IgD-negative memory B cell (primary cell): Measurements from ENCODE around the gene RAD51B. TPM values are rescaled to one million over a fixed set of nuclear protein-coding genes. Genes with fewer than 3 reads are reported as not detected.

ENCODE experiments used
- H3K27ac Mint-ChIP-seq, 3 donors: one replicate each; pipeline ENCODE4 v1.8.0; 2020 to 2022; ENCODE audit warnings: mild to moderate bottlenecking in 3 of 3, mixed read lengths in 3 of 3, moderate library complexity in 1 of 3
- H3K27me3 Mint-ChIP-seq: one replicate; pipeline ENCODE4 v1.8.0; 2021; ENCODE audit warnings: mixed read lengths
- H3K36me3 Mint-ChIP-seq: one replicate; pipeline ENCODE4 v1.8.0; 2020; ENCODE audit warnings: mild to moderate bottlenecking, mixed read lengths
- H3K4me1 Mint-ChIP-seq, 3 donors: one replicate each; pipeline ENCODE4 v1.8.0; 2020 to 2022; ENCODE audit warnings: mixed read lengths in 3 of 3, mild to moderate bottlenecking in 1 of 3
- H3K4me3 Mint-ChIP-seq, 4 donors: one replicate each; pipeline ENCODE4 v1.8.0; 2020 to 2022; ENCODE audit warnings: mild to moderate bottlenecking in 4 of 4, mixed read lengths in 4 of 4, moderate library complexity in 3 of 4
- H3K9me3 Mint-ChIP-seq, 3 donors: one replicate each; pipeline ENCODE4 v1.8.0; 2020 to 2021; ENCODE audit warnings: mixed read lengths in 3 of 3, mild to moderate bottlenecking in 1 of 3
- polyA plus RNA-seq: library from polyadenylated mRNA; unstranded; fragments of 300-500 nt; fragmentation: Illumina TruSeq; gene quantifications from one replicate; pipeline ENCODE4 v1.2.3, GENCODE V29; 2021

Gene RAD51B
- polyA plus RNA-seq, 1 donor from 2014 or later: 24.9 TPM

DNA sequence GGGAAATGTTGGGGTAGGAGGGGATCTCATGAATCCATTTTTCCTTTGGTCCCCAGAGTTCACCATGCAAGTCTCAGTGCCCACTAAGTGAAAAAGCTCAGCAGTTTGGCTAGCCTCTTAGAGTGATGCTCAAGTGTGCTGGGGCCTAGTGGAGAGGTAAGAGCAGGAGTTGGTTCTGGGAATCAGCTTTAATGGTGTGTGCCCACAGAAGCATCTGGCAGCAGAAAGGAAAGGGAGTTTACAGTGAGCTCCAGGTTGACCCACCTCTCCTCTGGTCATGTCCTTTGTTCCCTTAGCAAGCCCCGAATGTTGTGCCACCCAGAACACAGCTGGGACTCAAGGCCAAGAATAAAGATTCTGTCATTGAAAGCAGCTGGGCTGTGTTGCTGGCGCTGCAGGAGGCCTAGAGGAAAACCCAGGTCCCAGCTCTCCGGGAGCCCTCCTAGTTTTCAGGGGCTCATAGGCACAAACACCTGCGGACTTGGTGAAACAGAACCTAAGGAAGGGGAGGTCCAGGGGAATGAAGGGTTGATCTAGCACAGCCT is 652.5 kb downstream of the RAD51B start:
- H3K4me3 Mint-ChIP-seq: peak overlapping the region in 2 of 4 donors; percentile 74 to 86
- H3K27me3 Mint-ChIP-seq: no peaks in the 10 kb centered on the region
- no peaks in the 10 kb centered on the region for H3K9me3 Mint-ChIP-seq
- peaks cover 10% of the 10 kb centered on the region for H3K36me3 Mint-ChIP-seq
- H3K27ac Mint-ChIP-seq: peak overlapping the region; percentile 89 to 97 (median 97)
- peaks cover 43 to 67% (median 62%) of the 10 kb centered on the region in 3 donors for H3K4me1 Mint-ChIP-seq

DNA sequence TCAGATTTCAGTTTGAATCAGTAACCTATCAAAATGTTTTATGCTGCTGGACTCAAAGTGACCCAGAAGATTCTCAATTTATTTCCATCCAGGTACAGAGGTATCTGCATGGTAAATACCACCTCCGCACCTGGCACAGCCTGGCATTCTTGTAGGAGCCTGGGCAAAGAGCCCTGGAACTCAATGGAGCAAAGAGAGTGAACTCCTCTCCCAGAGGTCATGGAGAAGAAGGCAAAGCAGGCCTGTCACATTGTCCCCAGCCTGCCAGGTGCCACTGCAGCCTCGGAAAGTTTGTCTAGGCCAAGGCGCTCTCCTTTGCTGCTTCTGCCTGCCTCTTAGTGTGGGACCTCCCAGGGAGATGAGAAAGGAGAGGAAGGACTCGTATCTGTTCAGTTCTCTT is 653.5 kb downstream of the RAD51B start:
- Mint-ChIP-seq H3K27ac (peak overlapping the region in 1 of 3 donors; percentile 97), H3K9me3 (no peaks in the 10 kb centered on the region), H3K27me3 (no peaks in the 10 kb centered on the region), H3K36me3 (peaks cover 10% of the 10 kb centered on the region), H3K4me1 (peaks cover 45 to 75% (median 72%) of the 10 kb centered on the region in 3 donors), H3K4me3 (peak overlapping the region in 3 of 4 donors; percentile 30 to 63 (median 55))

- peak overlapping the region in 2 of 3 donors; percentile 52 to 87 for H3K27ac Mint-ChIP-seq
- no peaks in the 10 kb centered on the region for H3K27me3 Mint-ChIP-seq
- no peaks in the 10 kb centered on the region for H3K9me3 Mint-ChIP-seq
- H3K36me3 Mint-ChIP-seq: peaks cover 8% of the 10 kb centered on the region
- no peak overlapping the region for H3K4me3 Mint-ChIP-seq
- peaks cover 45 to 75% (median 74%) of the 10 kb centered on the region in 3 donors for H3K4me1 Mint-ChIP-seq
These were observed 654.2 kb downstream of the RAD51B start for GRCh38 chr14:68473794-68474193.

GRCh38 chr14:68474741-68475140 is 655.2 kb downstream of the RAD51B start:
- peaks cover 8% of the 10 kb centered on the region for H3K36me3 Mint-ChIP-seq
- no peaks in the 10 kb centered on the region for H3K27me3 Mint-ChIP-seq
- no peak overlapping the region for H3K4me3 Mint-ChIP-seq
- peak overlapping the region in 1 of 3 donors; percentile 87 for H3K27ac Mint-ChIP-seq
- H3K9me3 Mint-ChIP-seq: no peaks in the 10 kb centered on the region
- peaks cover 46 to 73% (median 68%) of the 10 kb centered on the region in 3 donors for H3K4me1 Mint-ChIP-seq

DNA sequence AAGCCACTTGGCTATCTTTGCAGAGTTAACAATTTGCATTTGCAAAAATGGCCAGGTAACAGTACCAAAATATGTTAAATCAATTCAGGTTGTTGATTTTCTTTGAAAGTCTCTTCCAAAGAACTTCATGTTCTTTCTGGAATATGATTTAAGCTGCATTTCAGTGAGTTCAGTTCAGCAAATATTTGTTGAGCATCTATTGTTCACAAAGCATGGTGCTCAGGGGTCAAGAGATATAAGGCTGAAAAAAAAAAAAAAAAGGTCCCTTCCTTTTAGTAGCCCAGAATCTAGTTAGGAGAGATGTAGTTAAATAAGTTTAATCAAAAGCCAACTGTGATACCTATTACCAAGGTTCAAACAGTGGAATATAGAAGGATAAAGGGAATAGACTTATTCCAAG is 656.2 kb downstream of the RAD51B start:
- Mint-ChIP-seq H3K27ac (peak overlapping the region in 2 of 3 donors; percentile 87 to 98), H3K4me3 (peak overlapping the region in 3 of 4 donors; percentile 25 to 75 (median 42)), H3K4me1 (peaks cover 44 to 66% (median 57%) of the 10 kb centered on the region in 3 donors), H3K9me3 (no peaks in the 10 kb centered on the region), H3K36me3 (peaks cover 8% of the 10 kb centered on the region), H3K27me3 (no peaks in the 10 kb centered on the region)

DNA sequence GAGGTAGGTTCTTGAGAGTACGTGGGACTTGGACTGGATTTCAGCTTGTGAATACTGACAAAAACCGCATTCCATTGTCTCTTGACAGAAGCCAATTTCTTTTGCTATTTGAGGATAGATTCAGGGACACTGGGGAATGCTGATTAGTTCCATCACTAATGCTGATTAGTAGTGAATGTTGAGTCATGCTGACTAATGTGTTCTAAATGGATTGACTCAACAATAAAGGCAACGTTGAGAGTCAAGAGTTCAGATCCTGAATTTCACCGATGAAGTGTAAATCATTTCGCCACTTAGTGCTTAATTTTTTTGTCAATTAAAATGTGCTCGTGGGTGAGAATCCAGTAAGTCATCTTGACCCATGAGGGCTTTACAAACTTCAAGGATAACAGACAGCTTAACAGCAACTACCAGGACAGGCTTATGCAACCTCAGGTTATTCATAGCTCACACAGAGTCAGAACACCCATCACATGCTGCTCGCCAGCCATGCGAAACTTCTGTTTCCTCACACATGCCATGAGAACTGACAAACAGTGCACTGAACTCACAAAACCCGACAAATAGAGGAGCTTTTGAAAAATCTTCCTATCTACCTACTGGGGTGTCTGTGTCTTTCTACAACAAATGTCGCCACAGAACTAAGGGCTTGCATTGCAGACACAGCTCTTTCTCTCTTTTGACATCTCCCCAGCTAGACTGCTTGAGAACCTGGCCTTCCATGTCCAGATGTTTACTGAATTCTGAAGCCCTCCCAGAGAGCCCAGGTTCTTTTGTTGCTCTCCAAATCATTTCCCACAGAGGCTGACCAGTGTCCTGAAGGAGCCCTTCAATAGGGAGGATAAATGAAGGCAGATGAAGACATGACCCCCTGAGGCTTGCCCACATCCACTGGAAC is 656.9 kb downstream of the RAD51B start:
- no peaks in the 10 kb centered on the region for H3K27me3 Mint-ChIP-seq
- H3K27ac Mint-ChIP-seq: peak overlapping the region; percentile 87 to 98 (median 93)
- H3K4me1 Mint-ChIP-seq: peaks cover 37 to 60% (median 51%) of the 10 kb centered on the region in 3 donors
- H3K4me3 Mint-ChIP-seq: peak overlapping the region; percentile 25 to 75 (median 40)
- H3K9me3 Mint-ChIP-seq: no peaks in the 10 kb centered on the region
- peaks cover 10% of the 10 kb centered on the region for H3K36me3 Mint-ChIP-seq

- Mint-ChIP-seq H3K36me3 (peaks cover 12% of the 10 kb centered on the region), H3K27ac (peak overlapping the region; percentile 87 to 98 (median 93)), H3K4me3 (peak overlapping the region in 3 of 4 donors; percentile 42 to 75 (median 61)), H3K9me3 (no peaks in the 10 kb centered on the region), H3K27me3 (no peaks in the 10 kb centered on the region), H3K4me1 (peaks cover 31 to 58% (median 46%) of the 10 kb centered on the region in 3 donors)
These were observed 657.5 kb downstream of the RAD51B start for GRCh38 chr14:68477110-68477455.

- H3K27ac Mint-ChIP-seq: peak overlapping the region; percentile 87 to 98 (median 93)
- peaks cover 10% of the 10 kb centered on the region for H3K36me3 Mint-ChIP-seq
- peaks cover 27 to 54% (median 44%) of the 10 kb centered on the region in 3 donors for H3K4me1 Mint-ChIP-seq
- H3K9me3 Mint-ChIP-seq: no peaks in the 10 kb centered on the region
- peak overlapping the region in 1 of 4 donors; percentile 61 for H3K4me3 Mint-ChIP-seq
- H3K27me3 Mint-ChIP-seq: no peaks in the 10 kb centered on the region
These were observed 658.0 kb downstream of the RAD51B start for GRCh38 chr14:68477461-68478085.

GRCh38 chr14:68479247-68479646 is 659.7 kb downstream of the RAD51B start:
- Mint-ChIP-seq H3K9me3 (no peaks in the 10 kb centered on the region), H3K27ac (peak overlapping the region in 1 of 3 donors; percentile 82), H3K36me3 (peaks cover 4% of the 10 kb centered on the region), H3K4me1 (peaks cover 24 to 55% (median 33%) of the 10 kb centered on the region in 3 donors), H3K4me3 (peak overlapping the region in 1 of 4 donors; percentile 28), H3K27me3 (no peaks in the 10 kb centered on the region)

GRCh38 chr14:68482018-68482417 is 662.4 kb downstream of the RAD51B start:
- peaks cover 4% of the 10 kb centered on the region for H3K36me3 Mint-ChIP-seq
- H3K4me3 Mint-ChIP-seq: no peak overlapping the region
- no peaks in the 10 kb centered on the region for H3K27me3 Mint-ChIP-seq
- peaks cover 11 to 30% (median 12%) of the 10 kb centered on the region in 3 donors for H3K4me1 Mint-ChIP-seq
- H3K9me3 Mint-ChIP-seq: no peaks in the 10 kb centered on the region
- no peak overlapping the region for H3K27ac Mint-ChIP-seq

- Mint-ChIP-seq H3K4me1 (peaks cover 3 to 21% (median 10%) of the 10 kb centered on the region in 3 donors), H3K4me3 (no peak overlapping the region), H3K27ac (peak overlapping the region in 1 of 3 donors; percentile 17), H3K9me3 (no peaks in the 10 kb centered on the region), H3K36me3 (peaks cover 4% of the 10 kb centered on the region), H3K27me3 (no peaks in the 10 kb centered on the region)
These were observed 663.3 kb downstream of the RAD51B start for GRCh38 chr14:68482772-68483395.

DNA sequence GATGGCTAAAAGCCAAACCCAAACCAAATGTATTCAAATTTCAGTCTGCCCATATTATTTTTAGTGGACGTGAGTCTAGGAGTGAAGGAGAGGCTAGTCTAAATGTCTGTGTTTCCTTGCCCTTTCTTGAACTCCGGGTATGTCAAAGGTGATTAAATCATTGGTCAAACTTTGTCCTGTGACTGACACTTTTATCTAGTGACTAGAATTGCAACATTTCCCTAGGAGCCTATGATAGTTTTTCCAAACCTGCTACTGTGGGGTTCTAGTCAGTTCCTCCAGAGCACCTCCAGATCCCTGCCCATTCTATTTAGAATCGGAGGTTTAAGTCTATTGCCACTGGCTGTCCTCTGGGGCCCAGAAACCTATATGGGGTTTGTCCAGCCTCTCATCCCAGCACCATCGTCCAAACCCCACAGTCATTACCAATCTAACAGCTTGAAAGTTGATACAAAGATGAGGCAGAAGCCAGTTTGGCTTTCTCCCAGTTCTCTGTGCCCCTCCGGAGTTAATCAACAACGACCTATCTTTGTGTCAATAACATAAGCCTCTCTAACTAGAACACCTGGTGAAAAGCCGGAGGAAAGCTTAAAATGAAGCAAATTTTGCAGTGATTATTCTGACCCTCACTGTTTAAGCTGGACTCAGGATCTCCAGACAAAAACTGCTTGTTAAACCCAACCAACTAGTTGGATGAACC is 666.6 kb downstream of the RAD51B start:
- H3K9me3 Mint-ChIP-seq: no peaks in the 10 kb centered on the region
- H3K36me3 Mint-ChIP-seq: peaks cover 2% of the 10 kb centered on the region
- H3K4me1 Mint-ChIP-seq: peaks cover 3 to 17% (median 7%) of the 10 kb centered on the region in 3 donors
- H3K27me3 Mint-ChIP-seq: no peaks in the 10 kb centered on the region
- peak overlapping the region in 2 of 3 donors; percentile 1 to 45 for H3K27ac Mint-ChIP-seq
- no peak overlapping the region for H3K4me3 Mint-ChIP-seq

GRCh38 chr14:68486809-68487208 is 667.2 kb downstream of the RAD51B start:
- H3K9me3 Mint-ChIP-seq: no peaks in the 10 kb centered on the region
- no peak overlapping the region for H3K4me3 Mint-ChIP-seq
- H3K27ac Mint-ChIP-seq: peak overlapping the region in 1 of 3 donors; percentile 45
- H3K4me1 Mint-ChIP-seq: peaks cover 5 to 16% (median 7%) of the 10 kb centered on the region in 3 donors
- H3K27me3 Mint-ChIP-seq: no peaks in the 10 kb centered on the region
- peaks cover under 1% of the 10 kb centered on the region for H3K36me3 Mint-ChIP-seq
